Lower leg skin (tissue), 3 donors: ENCODE results near the gene FLYWCH1.

Experiments
- POLR2A ChIP-seq, 2 donors: fragments of 450-650 bp; IDR thresholded peaks; one replicate each; pipeline ENCODE4 v1.6.1; 2016 to 2017; ENCODE audit warnings: antibody characterized with exemption in 2 of 2, mild to moderate bottlenecking in 1 of 2, moderate library complexity in 1 of 2
- TF ChIP-seq, protein P1 (sequence below), 3 donors: fragments of 450-650 bp; IDR thresholded peaks; one replicate each; pipeline ENCODE4 v1.5.1; 2016; ENCODE audit warnings: antibody characterized with exemption in 3 of 3, mild to moderate bottlenecking in 3 of 3, moderate library complexity in 2 of 3

DNA sequence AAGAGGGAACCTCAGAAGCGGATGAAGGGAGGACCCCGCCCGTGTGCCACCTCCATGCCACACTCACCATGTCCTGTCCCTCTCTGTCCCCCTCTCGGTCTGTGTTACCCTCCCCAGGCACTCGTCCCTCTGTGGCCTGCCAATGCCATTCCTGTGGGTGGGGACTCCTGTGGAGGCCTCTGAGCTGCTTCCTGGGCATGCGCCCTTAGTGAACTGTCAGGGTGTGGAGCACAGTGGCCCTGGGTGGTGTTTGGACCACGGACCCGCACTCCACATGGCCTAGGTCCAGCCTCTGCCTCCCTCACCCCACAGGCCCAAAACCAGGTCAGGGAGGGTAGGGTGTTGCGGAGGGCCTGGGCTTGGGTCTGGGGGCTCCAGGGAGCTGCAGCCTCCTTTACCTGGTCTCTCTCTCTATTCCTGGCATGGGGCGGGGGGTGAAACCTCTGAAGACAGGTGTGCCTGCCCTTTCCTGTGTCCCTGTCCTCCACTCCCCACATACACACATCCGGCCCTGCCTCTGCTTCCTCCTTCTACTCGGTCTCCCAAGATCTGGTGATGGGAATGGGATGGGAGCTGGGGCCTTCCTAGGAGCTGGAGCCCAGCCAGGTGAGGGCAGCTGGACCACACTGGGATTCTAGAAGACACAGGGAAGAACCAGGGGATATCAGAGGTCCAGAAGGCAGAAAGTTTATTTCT is 80.0 kb downstream of the FLYWCH1 start:
- TF ChIP-seq, protein P1, sequence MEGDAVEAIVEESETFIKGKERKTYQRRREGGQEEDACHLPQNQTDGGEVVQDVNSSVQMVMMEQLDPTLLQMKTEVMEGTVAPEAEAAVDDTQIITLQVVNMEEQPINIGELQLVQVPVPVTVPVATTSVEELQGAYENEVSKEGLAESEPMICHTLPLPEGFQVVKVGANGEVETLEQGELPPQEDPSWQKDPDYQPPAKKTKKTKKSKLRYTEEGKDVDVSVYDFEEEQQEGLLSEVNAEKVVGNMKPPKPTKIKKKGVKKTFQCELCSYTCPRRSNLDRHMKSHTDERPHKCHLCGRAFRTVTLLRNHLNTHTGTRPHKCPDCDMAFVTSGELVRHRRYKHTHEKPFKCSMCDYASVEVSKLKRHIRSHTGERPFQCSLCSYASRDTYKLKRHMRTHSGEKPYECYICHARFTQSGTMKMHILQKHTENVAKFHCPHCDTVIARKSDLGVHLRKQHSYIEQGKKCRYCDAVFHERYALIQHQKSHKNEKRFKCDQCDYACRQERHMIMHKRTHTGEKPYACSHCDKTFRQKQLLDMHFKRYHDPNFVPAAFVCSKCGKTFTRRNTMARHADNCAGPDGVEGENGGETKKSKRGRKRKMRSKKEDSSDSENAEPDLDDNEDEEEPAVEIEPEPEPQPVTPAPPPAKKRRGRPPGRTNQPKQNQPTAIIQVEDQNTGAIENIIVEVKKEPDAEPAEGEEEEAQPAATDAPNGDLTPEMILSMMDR (IDR thresholded peaks at IDR 0.05), result no peak
- no peak for TF ChIP-seq POLR2A (IDR thresholded peaks at IDR 0.05)
